Liver (tissue), 9 donors: ENCODE results near the gene FAM234B. TPM values are rescaled to one million over a fixed set of nuclear protein-coding genes. Genes with fewer than 3 reads are reported as not detected.

ENCODE experiments used
- DNase-seq: peaks from one replicate; pipeline ENCODE4 v3.0.0-alpha.2; 2017; ENCODE audit warnings: low spot score
- H3K27ac ChIP-seq, 2 donors: one replicate each; pipeline ENCODE4 v1.7.0; 2013; ENCODE audit warnings: inconsistent platforms in 2 of 2, low read length in 2 of 2, control low read depth in 1 of 2, low read depth in 1 of 2, mild to moderate bottlenecking in 1 of 2
- H3K27me3 ChIP-seq, 4 donors: one replicate each; pipeline versions ENCODE4 v1.6.1 to v1.7.0; 2013; ENCODE audit warnings: low read length in 3 of 4, inconsistent platforms in 1 of 4, mild to moderate bottlenecking in 1 of 4, moderate library complexity in 1 of 4; ENCODE audit not compliant: control insufficient read depth in 4 of 4, insufficient read depth in 4 of 4
- H3K36me3 ChIP-seq, 4 donors: one replicate each; pipeline versions ENCODE4 v1.6.1 to v1.7.0; 2013; ENCODE audit warnings: low read length in 3 of 4, mild to moderate bottlenecking in 3 of 4, low read depth in 1 of 4, moderate library complexity in 1 of 4; ENCODE audit not compliant: control insufficient read depth in 4 of 4, insufficient read depth in 3 of 4
- H3K4me1 ChIP-seq, 4 donors: one replicate each; pipeline versions ENCODE4 v1.6.1 to v1.7.0; 2013; ENCODE audit warnings: low read length in 3 of 4, mild to moderate bottlenecking in 3 of 4, moderate library complexity in 1 of 4; ENCODE audit not compliant: control insufficient read depth in 4 of 4, insufficient read depth in 4 of 4
- H3K4me3 ChIP-seq, 3 donors: one replicate each; pipeline versions ENCODE4 v1.6.1 to v1.7.0; 2013; ENCODE audit warnings: low read length in 3 of 3, control low read depth in 1 of 3, low read depth in 1 of 3, mild to moderate bottlenecking in 1 of 3
- H3K9ac ChIP-seq, 2 donors: one replicate each; pipeline ENCODE4 v1.7.0; 2013; ENCODE audit warnings: low read length in 2 of 2, mild to moderate bottlenecking in 2 of 2, moderate library complexity in 2 of 2, control low read depth in 1 of 2, low read depth in 1 of 2
- H3K9me3 ChIP-seq, 4 donors: one replicate each; pipeline versions ENCODE4 v1.6.1 to v1.7.0; 2013; ENCODE audit warnings: low read length in 3 of 4; ENCODE audit not compliant: control insufficient read depth in 4 of 4
- ATF3 ChIP-seq: IDR thresholded peaks from 2 replicates; pipeline ENCODE4 v1.6.1; 2016; ENCODE audit warnings: antibody characterized with exemption
- CTCF ChIP-seq: fragments of 150-350 bp; IDR thresholded peaks from 2 replicates; pipeline ENCODE4 v1.5.1; 2017; ENCODE audit warnings: improper control_type of control experiment, low read depth, low read length; ENCODE audit not compliant: missing input control
- EGR1 ChIP-seq, 2 donors: IDR thresholded peaks; 2 replicates each; pipeline ENCODE4 v1.6.1; 2016 to 2018; ENCODE audit warnings: antibody characterized with exemption in 2 of 2, low read depth in 2 of 2
- FOXA1 ChIP-seq: IDR thresholded peaks from 2 replicates; pipeline ENCODE4 v1.6.1; 2016; ENCODE audit warnings: antibody characterized with exemption
- FOXA2 ChIP-seq: IDR thresholded peaks from 2 replicates; pipeline ENCODE4 v1.6.1; 2016; ENCODE audit warnings: antibody characterized with exemption
- GABPA ChIP-seq, 2 donors: IDR thresholded peaks in 1 of 2; conservative IDR thresholded peaks in 1 of 2; 2 replicates each; pipeline ENCODE4 v1.6.1; 2016; ENCODE audit warnings: antibody characterized with exemption in 2 of 2, mild to moderate bottlenecking in 1 of 2, moderate library complexity in 1 of 2
- HNF4A ChIP-seq, 2 donors: conservative IDR thresholded peaks; 2 replicates each; pipeline ENCODE4 v1.6.1; 2016; ENCODE audit warnings: antibody characterized with exemption in 2 of 2, mild to moderate bottlenecking in 2 of 2
- HNF4G ChIP-seq: IDR thresholded peaks from 2 replicates; pipeline ENCODE4 v1.6.1; 2016; ENCODE audit warnings: antibody characterized with exemption
- JUND ChIP-seq, 2 donors: IDR thresholded peaks; 2 replicates each; pipeline ENCODE4 v1.6.1; 2016; ENCODE audit warnings: antibody characterized with exemption in 2 of 2
- MAX ChIP-seq: IDR thresholded peaks from 2 replicates; pipeline ENCODE4 v1.6.1; 2016; ENCODE audit warnings: antibody characterized with exemption
- NR2F2 ChIP-seq: IDR thresholded peaks from 2 replicates; pipeline ENCODE4 v1.6.1; 2016; ENCODE audit warnings: antibody characterized with exemption
- RAD21 ChIP-seq, 2 donors: IDR thresholded peaks; 2 replicates each; pipeline ENCODE4 v1.6.1; 2016; ENCODE audit warnings: antibody characterized with exemption in 2 of 2, mild to moderate bottlenecking in 2 of 2
- REST ChIP-seq: IDR thresholded peaks from 2 replicates; pipeline ENCODE4 v1.6.1; 2016; ENCODE audit warnings: antibody characterized with exemption, mild to moderate bottlenecking
- RXRA ChIP-seq, 2 donors: IDR thresholded peaks; 2 replicates each; pipeline ENCODE4 v1.6.1; 2017 to 2018; ENCODE audit warnings: antibody characterized with exemption in 2 of 2, mild to moderate bottlenecking in 1 of 2
- SP1 ChIP-seq: IDR thresholded peaks from 2 replicates; pipeline ENCODE4 v1.6.1; 2018; ENCODE audit warnings: antibody characterized with exemption, mild to moderate bottlenecking
- TAF1 ChIP-seq: conservative IDR thresholded peaks from 2 replicates; pipeline ENCODE4 v1.6.1; 2016; ENCODE audit warnings: antibody characterized with exemption, mild to moderate bottlenecking
- YY1 ChIP-seq: IDR thresholded peaks from 2 replicates; pipeline ENCODE4 v1.6.1; 2016; ENCODE audit warnings: antibody characterized with exemption, mild to moderate bottlenecking
- ZBTB33 ChIP-seq: IDR thresholded peaks from 2 replicates; pipeline ENCODE4 v1.6.1; 2016; ENCODE audit warnings: antibody characterized with exemption
- WGBS: extraction: QIAGEN DNeasy Blood & Tissue Kit; methylation state at CpG from one replicate; pipeline ENCODE4 v1.1.7; 2013; 5-methylcytosine and 5-hydroxymethylcytosine counted together
- polyA plus RNA-seq, 2 donors: library from polyadenylated mRNA; stranded (reverse) in 1 of 2; unstranded in 1 of 2; fragments of 200-250 nt in 1 of 2; fragments of >200 nt in 1 of 2; fragmentation: Nextera tagmentation in 1 of 2; extraction: Ambion mirVana in 1 of 2; gene quantifications; one replicate each; pipeline versions ENCODE4 v1.2.1 to v1.2.3, GENCODE V29; 2013 to 2015
- total RNA-seq, 2 donors: library from RNA; depleted of rRNA; stranded (reverse); fragments of >200 nt; gene quantifications; one replicate each; pipeline ENCODE4 v1.2.3, GENCODE V29; 2014
- donor health status: healthy.
- donor health status: healthy.
- donor health status: healthy.
- donor health status: healthy.
- donor health status: healthy.

The FAM234B gene
- total and polyA plus RNA-seq, 4 donors = 1.7 to 8.0 (median 3.2) TPM

GRCh38 chr12:13095266-13095995 lies 51.2 kb downstream of the FAM234B start:
- H3K27ac ChIP-seq = no peak overlapping the region
- no peak overlapping the region for H3K9ac ChIP-seq
- WGBS = 86% methylated on average over 8 of the region's 8 CpGs
- H3K27me3 ChIP-seq = no peaks in the 10 kb centered on the region
- no peak for DNase-seq
- H3K4me3 ChIP-seq = no peak overlapping the region
- H3K9me3 ChIP-seq = no peaks in the 10 kb centered on the region
- H3K4me1 ChIP-seq = peaks cover 0 to 3% (median 0%) of the 10 kb centered on the region in 4 donors
- H3K36me3 ChIP-seq = no peaks in the 10 kb centered on the region
- TF ChIP-seq RXRA (IDR thresholded peaks at IDR 0.05) (no peak), ZBTB33 (no peak), EGR1 (IDR thresholded peaks at IDR 0.05; ENCODE audit: low read depth in 2 of 2) (no peak), TAF1 (no peak), HNF4G (no peak), FOXA2 (no peak), HNF4A (conservative IDR thresholded peaks at IDR 0.05) (no peak), MAX (no peak), YY1 (no peak), RAD21 (IDR thresholded peaks at IDR 0.05) (no peak), CTCF (no peak), REST (no peak), JUND (IDR thresholded peaks at IDR 0.05) (no peak), ATF3 (no peak), FOXA1 (no peak), NR2F2 (no peak), GABPA (IDR thresholded peaks at IDR 0.05 in 1 of 2, conservative IDR thresholded peaks at IDR 0.05 in 1 of 2) (no peak), SP1 (no peak)
